ENCODE measurements around the gene ZC3H4.
"Not testable (repeated sequence)": the region's sequence is repeated elsewhere in the genome, so short reads cannot be mapped to it uniquely, and the experiment has no call there.

Gene ZC3H4

DNA sequence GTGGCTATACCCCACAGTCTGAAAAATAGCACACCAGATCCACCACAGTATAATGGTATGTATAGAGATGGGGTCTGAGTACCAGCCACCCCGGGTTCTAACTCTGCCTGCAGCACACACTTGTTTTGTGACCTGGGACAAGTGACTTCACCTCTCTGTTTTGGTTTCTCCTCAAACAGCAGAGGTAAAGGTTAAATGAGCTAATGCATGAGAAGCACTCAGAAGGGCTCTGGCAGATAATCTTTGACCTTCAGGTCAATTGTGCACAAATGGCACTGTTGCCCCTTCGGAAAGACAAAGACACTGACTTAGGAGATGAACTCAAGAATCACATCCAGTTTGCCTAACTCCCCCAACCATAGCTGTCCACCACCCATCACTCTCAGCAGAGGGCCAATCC lies 7.7 kb downstream of the ZC3H4 start:
- H3K27me3 Mint-ChIP-seq: no peaks in the 10 kb centered on the region
- no peaks in the 10 kb centered on the region for H3K9me3 Mint-ChIP-seq
- ATAC-seq: no peak
- H3K4me3 Mint-ChIP-seq: peak overlapping the region; percentile 38 to 88
- H3K27ac Mint-ChIP-seq: peak overlapping the region; percentile 16 to 59
- DNase-seq: no peak
- peaks cover 79% of the 10 kb centered on the region for H3K4me1 Mint-ChIP-seq

DNA sequence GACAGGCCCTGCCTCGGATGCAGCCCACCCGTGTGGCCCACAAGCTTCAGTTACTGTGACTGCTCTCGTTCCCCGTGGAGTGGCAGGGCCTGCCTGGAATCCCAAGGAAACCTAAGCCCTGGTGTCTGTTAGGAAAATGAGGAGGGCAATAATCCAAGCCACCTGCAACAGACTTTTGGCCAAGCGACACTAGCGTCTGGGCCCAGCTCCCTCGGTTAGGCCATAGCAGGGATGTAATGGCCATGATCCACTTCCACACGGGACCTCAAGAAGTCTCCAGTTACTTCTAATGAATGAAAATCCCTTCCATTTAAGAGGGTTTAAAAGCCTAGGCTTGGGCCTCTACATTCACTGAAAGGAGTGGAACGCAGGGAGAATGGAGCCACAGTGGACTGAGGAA lies 8.9 kb downstream of the ZC3H4 start:
- H3K9me3 Mint-ChIP-seq: no peaks in the 10 kb centered on the region
- no peak for DNase-seq

DNA sequence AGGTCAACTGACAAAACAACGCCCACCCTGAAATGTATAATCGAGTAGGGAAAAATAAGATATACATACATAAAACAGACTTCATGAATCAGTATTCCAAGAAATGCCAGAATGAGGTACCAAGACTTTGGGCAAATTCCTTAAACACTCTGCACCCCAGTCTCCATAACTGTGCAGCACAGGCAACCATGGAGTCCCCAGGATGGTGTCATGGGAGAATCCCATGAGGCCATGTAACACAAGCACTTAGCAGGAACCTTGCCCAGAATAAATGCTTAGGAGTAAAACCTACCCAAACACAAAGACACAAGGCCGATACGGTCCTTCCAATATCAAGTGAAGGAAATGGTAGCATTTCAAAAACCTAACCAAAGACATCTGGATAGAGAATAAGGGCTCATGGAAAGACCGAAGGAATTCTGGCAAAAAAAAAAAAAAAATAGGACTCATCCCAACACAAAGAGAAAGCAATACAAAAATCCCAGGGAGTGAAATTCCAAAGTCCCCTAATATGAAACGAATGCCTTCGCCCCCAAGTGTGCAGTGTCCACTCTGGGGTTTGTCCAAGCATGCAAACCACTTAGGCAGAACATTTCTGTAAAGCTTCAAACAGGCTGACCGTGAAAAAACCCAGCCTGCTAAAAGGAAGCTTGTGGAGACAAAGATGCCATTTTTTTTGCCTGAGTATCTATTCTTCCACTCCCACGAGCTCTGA lies 11.1 kb downstream of the ZC3H4 start:
- no peaks in the 10 kb centered on the region for H3K9me3 Mint-ChIP-seq
- H3K4me1 Mint-ChIP-seq: peaks cover 79% of the 10 kb centered on the region
- DNase-seq (no peak), ATAC-seq (no peak)
- no peaks in the 10 kb centered on the region for H3K27me3 Mint-ChIP-seq
- no peak overlapping the region for H3K4me3 Mint-ChIP-seq
- no peak overlapping the region for H3K27ac Mint-ChIP-seq

More for the DNA sequence above, 8.9 kb downstream of the ZC3H4 start:
- ATAC-seq: no peak
- Mint-ChIP-seq H3K4me1 (peaks cover 80% of the 10 kb centered on the region), H3K4me3 (no peak overlapping the region), H3K27ac (peak overlapping the region in 1 of 2 donors; percentile 19), H3K27me3 (no peaks in the 10 kb centered on the region)

DNA sequence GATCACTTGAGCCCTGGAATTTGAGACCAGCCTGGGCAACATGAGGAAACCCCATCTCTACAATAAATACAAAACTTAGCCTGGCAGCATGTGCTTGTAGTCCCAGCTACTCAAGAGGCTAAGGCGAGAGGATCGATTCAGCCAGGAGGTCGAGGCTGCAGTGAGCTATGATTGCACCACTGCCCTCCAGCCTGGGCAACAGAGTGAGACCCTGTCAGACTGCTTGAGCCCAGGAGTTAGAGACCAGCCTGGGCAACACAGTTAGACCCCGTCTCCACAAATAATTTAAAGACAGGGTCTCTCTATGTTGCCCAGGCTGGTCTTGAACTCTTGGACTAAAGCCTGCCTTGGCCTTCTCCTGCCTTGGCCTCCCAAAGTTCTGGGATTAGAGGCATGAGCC lies 12.5 kb downstream of the ZC3H4 start:
- Mint-ChIP-seq H3K27ac (peak overlapping the region in 1 of 2 donors; percentile 42), H3K4me1 (peaks cover 77% of the 10 kb centered on the region)
- H3K4me3 Mint-ChIP-seq, DNase-seq, H3K27me3 Mint-ChIP-seq, ATAC-seq, H3K9me3 Mint-ChIP-seq: not testable (repeated sequence)

DNA sequence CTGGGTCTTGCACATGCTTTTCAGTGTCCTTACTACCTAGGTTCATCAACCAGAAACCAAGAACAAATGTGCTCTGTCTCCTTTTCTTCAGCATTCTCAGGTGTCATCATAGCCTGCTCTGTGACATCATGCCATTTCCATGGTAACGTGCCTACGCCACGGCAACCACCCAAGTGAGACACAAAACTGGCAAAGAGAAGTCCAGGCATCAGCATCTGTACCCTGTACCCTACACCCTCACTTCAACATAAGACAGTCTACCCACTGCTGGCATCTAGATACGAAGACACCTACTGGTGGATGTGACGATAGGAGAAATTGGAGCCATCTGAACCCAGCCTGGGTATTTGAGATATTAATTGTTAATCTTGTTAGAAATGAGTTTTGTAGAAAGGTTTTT lies 13.3 kb downstream of the ZC3H4 start:
- Mint-ChIP-seq H3K27me3 (no peaks in the 10 kb centered on the region), H3K4me1 (peaks cover 77% of the 10 kb centered on the region), H3K4me3 (no peak overlapping the region), H3K27ac (peak overlapping the region in 1 of 2 donors; percentile 93), H3K9me3 (no peaks in the 10 kb centered on the region)
- ATAC-seq: peak; percentile 52
- peak in 1 of 2 donors; percentile 45 for DNase-seq

DNA sequence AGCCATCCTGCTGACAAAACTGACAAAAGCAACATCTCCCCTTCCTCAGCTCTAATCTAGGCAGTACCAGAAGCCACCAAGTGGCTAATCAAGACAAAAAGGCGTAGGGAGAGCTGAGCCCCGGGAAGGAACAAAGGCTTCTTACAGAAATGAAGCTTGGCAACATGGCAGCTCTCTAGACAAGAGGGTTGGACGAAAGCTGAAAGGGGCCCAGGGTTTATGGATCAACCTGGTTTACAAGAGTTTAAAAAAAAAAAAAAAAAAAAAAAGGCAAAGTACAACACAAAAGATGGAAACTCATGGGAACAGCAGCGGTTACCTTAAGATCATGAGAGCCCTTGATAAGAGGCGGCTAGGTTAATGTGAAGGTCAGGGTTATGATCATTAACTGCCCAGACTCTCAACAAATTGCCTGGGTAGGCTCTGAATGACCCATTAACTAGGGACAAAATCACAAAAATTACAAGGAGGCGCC lies 14.0 kb downstream of the ZC3H4 start:
- no peaks in the 10 kb centered on the region for H3K27me3 Mint-ChIP-seq
- DNase-seq (no peak), ATAC-seq (no peak)
- H3K9me3 Mint-ChIP-seq: no peaks in the 10 kb centered on the region
- peaks cover 78% of the 10 kb centered on the region for H3K4me1 Mint-ChIP-seq
- no peak overlapping the region for H3K4me3 Mint-ChIP-seq
- H3K27ac Mint-ChIP-seq: peak overlapping the region; percentile 48 to 88

DNA sequence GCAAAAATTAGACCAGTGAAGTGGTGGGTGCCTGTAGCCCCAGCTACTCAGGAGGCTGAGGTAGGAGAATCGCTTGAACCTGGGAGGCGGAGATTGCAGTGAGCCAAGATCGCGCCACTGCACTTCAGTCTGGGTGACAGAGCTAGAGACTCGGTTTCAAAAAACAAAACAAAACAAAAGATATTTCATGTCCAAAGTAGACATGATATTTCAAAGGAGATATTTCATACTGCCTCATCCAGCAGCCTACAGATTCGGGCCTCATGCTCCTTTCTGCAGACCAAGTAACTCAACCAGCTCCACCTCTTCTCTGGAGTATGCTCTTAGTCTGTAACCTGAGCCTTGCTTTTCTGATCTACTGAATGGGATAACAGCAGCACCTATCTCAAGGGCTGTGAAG lies 15.0 kb downstream of the ZC3H4 start:
- Mint-ChIP-seq H3K27ac (peak overlapping the region; percentile 52 to 67), H3K4me1 (peaks cover 85% of the 10 kb centered on the region), H3K9me3 (no peaks in the 10 kb centered on the region), H3K27me3 (no peaks in the 10 kb centered on the region), H3K4me3 (no peak overlapping the region)
- ATAC-seq (no peak), DNase-seq (no peak)

DNA sequence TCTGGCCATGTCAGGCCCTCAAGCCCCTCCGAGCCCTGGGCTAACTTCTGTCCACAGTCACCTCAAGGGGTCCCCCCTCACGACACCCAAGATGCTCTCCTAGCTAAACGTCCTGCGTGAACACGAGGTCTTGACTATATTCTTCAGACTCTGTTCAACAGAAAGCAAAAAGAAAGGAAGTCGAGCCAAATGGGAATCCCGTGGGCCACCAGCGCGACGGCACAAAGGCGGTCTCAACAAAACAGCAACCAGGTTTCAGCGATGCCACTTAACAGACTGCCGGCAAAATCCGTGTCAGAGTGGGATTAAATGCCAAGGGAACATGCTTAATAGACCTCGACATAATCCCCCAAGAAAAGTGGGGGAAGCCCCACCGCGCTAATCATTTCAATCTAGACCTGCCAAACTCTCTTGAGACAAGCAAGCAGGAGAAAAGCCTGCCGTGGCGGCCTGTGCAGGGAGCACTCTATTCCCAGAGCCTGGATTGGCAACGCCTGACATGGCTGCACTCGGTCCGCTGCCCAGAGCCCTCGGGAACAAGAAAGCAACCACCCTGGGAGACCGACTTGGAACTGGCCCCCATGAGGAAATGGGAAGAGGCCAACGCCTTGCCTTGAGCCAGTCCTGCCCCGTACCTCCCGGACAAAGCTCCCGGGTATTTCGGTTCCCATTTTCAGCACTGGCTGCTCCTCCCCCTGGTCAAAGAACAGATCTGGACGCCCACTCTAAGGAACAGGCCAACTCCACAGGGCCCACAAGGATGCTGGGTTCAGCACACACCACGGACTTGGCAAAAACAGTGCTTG lies 16.0 kb downstream of the ZC3H4 start:
- Mint-ChIP-seq H3K4me1 (peaks cover 82% of the 10 kb centered on the region), H3K9me3 (no peaks in the 10 kb centered on the region), H3K4me3 (no peak overlapping the region), H3K27me3 (no peaks in the 10 kb centered on the region), H3K27ac (peak overlapping the region; percentile 19 to 62)
- ATAC-seq (no peak), DNase-seq (no peak)

DNA sequence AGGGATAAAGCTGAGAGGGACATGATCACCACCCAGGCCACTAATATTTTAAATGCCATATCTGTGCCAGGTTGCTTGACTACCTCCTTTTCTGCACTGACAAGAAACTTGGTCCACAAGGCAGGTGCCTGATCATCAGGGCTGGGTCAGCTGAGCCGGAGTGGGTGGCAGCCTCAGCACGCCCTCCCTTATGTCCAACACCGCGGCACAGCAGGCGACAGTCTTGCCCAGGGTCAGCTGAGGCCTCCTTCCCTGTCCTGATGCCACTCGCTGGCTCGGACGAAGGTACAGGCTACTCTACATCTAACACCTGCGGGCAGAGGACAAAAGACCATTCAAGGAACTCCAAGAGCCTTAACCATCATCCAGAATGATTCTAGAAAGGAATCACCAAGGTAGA lies 16.9 kb downstream of the ZC3H4 start:
- peaks cover 81% of the 10 kb centered on the region for H3K4me1 Mint-ChIP-seq
- H3K4me3 Mint-ChIP-seq: peak overlapping the region in 1 of 2 donors; percentile 25
- no peak for DNase-seq

DNA sequence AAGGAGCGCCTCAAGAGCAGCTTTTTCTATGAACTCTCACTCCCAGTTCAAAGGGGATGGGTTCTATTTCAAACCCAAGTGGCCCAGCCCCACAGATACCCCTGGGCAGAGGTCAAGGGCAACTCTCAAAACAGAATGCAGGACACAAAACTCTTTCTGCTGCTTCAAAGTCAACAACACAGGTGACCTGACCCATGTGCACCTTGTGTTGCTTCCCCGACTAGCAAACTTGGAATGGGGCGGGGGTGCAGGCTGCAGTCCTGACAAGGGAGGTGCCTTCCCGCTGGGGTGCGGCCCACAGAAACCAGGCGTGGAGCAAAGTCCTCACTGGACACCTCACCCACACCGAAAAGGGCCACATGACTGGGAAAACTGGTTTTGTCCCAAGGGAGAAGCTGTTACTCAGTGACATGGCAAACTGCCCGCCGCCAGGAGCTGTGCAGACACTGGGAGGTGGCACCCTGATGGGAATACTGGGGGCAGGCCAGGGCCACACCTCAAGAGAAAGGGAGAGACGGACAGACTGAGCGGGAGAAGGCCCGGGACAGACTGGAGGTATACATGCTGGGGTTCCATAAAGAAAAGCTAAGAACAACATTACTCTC lies 17.4 kb downstream of the ZC3H4 start:
- DNase-seq: no peak
- peak overlapping the region; percentile 91 to 99 for H3K27ac Mint-ChIP-seq
- H3K9me3 Mint-ChIP-seq: no peaks in the 10 kb centered on the region
- H3K4me3 Mint-ChIP-seq: peak overlapping the region; percentile 73 to 95
- H3K27me3 Mint-ChIP-seq: no peaks in the 10 kb centered on the region
- no peak for ATAC-seq
- H3K4me1 Mint-ChIP-seq: peaks cover 79% of the 10 kb centered on the region

More for the DNA sequence above, 16.9 kb downstream of the ZC3H4 start:
- no peak for ATAC-seq
- no peaks in the 10 kb centered on the region for H3K9me3 Mint-ChIP-seq
- H3K27me3 Mint-ChIP-seq: no peaks in the 10 kb centered on the region
- peak overlapping the region; percentile 7 to 62 for H3K27ac Mint-ChIP-seq

DNA sequence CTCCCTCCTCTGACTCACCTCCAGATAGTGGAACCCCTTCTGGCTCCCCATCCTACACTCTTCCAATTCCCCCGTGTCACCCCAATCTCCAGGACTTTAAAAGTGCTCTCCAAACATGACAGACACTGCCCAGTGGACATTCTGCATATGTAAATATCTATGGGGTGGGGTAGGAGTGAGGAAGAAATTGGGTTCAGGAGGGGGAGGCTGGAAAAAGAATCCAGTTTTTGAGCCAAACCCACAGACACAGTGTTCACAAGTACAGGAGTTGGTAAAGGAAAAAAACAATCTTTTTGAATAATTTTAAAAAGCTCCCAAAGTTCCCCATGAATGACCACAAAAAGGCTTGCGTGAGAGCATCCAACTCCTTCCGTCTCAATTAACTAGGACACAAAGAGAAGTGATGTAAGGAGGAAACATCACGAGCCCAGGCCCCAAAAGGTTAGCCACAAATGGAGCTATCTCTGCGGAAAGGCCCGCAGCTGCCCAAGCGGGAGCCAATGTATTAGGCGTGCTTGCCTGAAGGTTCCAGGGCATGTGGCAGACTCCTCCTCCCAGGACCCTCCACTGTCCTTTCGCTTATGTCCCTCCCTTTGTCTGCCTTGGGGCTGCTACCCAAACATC lies 18.0 kb downstream of the ZC3H4 start:
- Mint-ChIP-seq H3K4me3 (peak overlapping the region; percentile 73 to 95), H3K27ac (peak overlapping the region; percentile 98 to 99), H3K9me3 (no peaks in the 10 kb centered on the region), H3K27me3 (no peaks in the 10 kb centered on the region), H3K4me1 (peaks cover 82% of the 10 kb centered on the region)
- ATAC-seq (no peak), DNase-seq (no peak)

DNA sequence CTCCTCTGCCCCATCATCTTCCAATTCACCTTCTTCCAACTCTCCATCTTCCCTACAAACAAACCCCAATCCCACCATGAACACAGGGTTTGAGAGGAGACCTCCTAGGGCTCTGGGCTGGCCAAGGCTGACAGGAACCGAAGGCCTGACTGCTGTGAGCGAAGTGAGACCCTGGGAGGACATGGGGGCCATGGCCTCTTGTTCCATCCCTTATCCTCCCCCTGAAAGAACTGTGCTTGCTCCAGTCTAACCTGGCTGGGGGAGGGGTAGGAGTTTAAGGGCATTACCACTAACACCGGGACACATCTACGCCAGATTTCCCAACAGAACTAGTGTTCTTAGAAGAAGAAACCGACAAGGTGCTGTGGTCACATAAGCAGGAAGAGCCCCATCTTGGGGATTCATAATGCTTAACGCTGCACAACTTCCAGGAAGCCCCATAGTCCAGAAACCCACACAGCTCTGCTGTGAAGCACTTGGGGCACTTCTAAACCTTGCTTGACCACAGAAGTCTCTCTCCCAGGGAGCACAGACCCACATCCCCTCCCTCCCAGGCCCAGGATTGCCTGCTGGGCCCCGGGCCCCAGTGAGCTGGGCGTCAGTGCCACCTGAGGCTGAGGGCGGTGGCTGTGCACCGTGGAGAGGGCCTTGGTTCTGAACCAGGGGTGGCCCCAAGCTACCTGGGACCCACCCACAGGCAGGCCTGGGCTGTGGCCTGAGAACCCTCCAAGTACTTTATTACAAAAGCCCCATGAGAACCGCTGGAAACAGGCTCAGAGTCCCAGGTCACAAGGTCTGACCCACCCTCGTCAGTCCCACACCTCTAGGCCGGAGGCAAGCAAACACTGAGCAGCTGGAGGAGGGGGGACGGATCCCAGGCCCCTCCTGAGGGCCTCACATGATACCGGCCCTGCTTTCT lies 18.8 kb downstream of the ZC3H4 start:
- Mint-ChIP-seq H3K9me3 (no peaks in the 10 kb centered on the region), H3K27ac (peak overlapping the region; percentile 98 to 99), H3K4me3 (peak overlapping the region; percentile 73 to 95), H3K4me1 (peaks cover 80% of the 10 kb centered on the region), H3K27me3 (no peaks in the 10 kb centered on the region)
- ATAC-seq (peak; percentile 91), DNase-seq (peak; percentile 25 to 88)

DNA sequence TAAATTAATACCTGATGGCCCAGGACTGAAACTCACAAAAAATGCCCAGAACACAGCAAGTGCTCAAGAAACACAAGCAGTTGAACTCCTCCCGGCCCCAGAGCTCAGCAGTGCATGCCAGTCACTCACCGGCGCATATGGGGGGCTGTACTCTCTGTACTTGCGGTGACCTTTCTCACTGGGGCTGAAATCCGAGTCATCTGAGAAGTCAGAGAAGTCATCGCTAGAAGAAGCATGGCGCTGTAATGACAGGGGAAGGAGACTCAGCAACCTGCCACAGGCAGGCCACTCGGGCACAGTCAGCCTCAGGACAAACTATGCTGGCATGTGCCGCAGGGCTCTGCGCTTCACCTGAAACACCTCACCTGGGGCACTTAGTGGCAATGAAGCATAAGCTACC lies 19.7 kb downstream of the ZC3H4 start:
- peak; percentile 39 for ATAC-seq

DNA sequence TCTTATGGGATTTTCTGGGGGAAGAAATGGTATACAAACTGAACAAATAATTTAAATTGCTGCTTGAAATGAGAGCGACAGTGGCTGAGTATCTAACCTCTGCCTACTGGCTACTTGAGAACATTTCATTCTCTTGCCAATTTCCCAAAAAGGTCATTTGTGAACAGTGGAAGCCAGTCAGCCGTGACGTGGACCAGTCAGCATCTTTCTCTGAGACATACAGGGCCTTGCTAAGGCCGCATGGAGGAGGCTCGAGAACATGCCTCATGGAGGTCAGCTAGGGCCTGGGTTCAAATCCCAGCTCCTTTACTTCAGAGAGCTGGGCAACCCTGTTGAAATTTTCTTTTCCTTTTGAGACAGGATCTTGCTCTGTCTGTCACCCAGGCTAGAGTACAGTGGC lies 20.3 kb downstream of the ZC3H4 start:
- H3K4me3 Mint-ChIP-seq: peak overlapping the region in 1 of 2 donors; percentile 95
- DNase-seq (no peak), ATAC-seq (no peak)
- no peaks in the 10 kb centered on the region for H3K9me3 Mint-ChIP-seq
- peak overlapping the region; percentile 69 to 99 for H3K27ac Mint-ChIP-seq
- peaks cover 64% of the 10 kb centered on the region for H3K4me1 Mint-ChIP-seq
- no peaks in the 10 kb centered on the region for H3K27me3 Mint-ChIP-seq

More for the DNA sequence above, 19.7 kb downstream of the ZC3H4 start:
- Mint-ChIP-seq H3K4me3 (peak overlapping the region; percentile 73 to 95), H3K4me1 (peaks cover 70% of the 10 kb centered on the region), H3K9me3 (no peaks in the 10 kb centered on the region), H3K27ac (peak overlapping the region; percentile 20 to 99), H3K27me3 (no peaks in the 10 kb centered on the region)
- peak in 1 of 2 donors; percentile 58 for DNase-seq

Measured in stimulated activated naive CD8-positive, alpha-beta T cell treated with anti-CD3 and anti-CD28 coated beads, Interleukin-15, amount 100 ng/mL, for 72 hours (primary cell).